ENCODE data around the gene REEP3. TPM values are rescaled to one million over a fixed set of nuclear protein-coding genes. Genes with fewer than 3 reads are reported as not detected.
"Not testable (repeated sequence)": the region's sequence is repeated elsewhere in the genome, so short reads cannot be mapped to it uniquely, and the experiment has no call there.

The REEP3 gene
- total RNA-seq, 6 experiments from 2014 or later: 66.0 to 83.2 (median 75.6) TPM

DNA sequence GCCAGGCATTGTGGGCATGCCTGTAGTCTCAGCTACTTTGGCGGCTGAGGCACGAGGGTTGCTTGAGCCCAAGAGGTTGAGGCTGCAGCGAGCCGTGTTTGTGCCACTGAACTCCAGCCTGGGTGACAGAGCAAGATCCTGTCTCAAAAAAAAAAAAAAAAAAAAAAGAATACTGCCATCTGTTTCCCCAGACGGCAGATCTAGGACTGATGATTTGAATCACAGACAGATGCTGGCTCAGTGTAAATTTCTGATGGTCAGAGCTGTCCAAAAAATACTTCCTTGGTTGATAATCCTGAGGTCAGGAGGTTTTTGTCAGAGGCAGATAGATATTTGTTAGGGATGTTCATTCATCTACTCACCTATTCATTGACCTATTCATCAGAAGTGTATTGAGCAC lies 130.7 kb downstream of the REEP3 start:
- Mint-ChIP-seq H3K27ac (no peak overlapping the region), H3K4me3 (no peak overlapping the region), H3K36me3 (ENCODE audit: low read depth) (no peaks in the 10 kb centered on the region), H3K4me1 (ENCODE audit: low read depth) (no peaks in the 10 kb centered on the region), H3K27me3 (ENCODE audit: insufficient read depth) (no peaks in the 10 kb centered on the region; the same call in 1 of the 2 replicates), H3K9me3 (no peaks in the 10 kb centered on the region)
- TF ChIP-seq, protein P1, sequence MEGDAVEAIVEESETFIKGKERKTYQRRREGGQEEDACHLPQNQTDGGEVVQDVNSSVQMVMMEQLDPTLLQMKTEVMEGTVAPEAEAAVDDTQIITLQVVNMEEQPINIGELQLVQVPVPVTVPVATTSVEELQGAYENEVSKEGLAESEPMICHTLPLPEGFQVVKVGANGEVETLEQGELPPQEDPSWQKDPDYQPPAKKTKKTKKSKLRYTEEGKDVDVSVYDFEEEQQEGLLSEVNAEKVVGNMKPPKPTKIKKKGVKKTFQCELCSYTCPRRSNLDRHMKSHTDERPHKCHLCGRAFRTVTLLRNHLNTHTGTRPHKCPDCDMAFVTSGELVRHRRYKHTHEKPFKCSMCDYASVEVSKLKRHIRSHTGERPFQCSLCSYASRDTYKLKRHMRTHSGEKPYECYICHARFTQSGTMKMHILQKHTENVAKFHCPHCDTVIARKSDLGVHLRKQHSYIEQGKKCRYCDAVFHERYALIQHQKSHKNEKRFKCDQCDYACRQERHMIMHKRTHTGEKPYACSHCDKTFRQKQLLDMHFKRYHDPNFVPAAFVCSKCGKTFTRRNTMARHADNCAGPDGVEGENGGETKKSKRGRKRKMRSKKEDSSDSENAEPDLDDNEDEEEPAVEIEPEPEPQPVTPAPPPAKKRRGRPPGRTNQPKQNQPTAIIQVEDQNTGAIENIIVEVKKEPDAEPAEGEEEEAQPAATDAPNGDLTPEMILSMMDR (IDR thresholded peaks at IDR 0.05): no peak
- DNase-seq: no peak

- no peak overlapping the region for H3K4me3 Mint-ChIP-seq
- H3K36me3 Mint-ChIP-seq (ENCODE audit: low read depth): no peaks in the 10 kb centered on the region
- DNase-seq: no peak
- H3K27ac Mint-ChIP-seq: no peak overlapping the region
- TF ChIP-seq, protein P1 (IDR thresholded peaks at IDR 0.05): no peak
- H3K27me3 Mint-ChIP-seq (ENCODE audit: insufficient read depth): no peaks in the 10 kb centered on the region; the same call in 1 of the 2 replicates
- no peaks in the 10 kb centered on the region for H3K4me1 Mint-ChIP-seq (ENCODE audit: low read depth)
- no peaks in the 10 kb centered on the region for H3K9me3 Mint-ChIP-seq
Measured at GRCh38 chr10:63653747-63654146, 132.5 kb downstream of the REEP3 start.

DNA sequence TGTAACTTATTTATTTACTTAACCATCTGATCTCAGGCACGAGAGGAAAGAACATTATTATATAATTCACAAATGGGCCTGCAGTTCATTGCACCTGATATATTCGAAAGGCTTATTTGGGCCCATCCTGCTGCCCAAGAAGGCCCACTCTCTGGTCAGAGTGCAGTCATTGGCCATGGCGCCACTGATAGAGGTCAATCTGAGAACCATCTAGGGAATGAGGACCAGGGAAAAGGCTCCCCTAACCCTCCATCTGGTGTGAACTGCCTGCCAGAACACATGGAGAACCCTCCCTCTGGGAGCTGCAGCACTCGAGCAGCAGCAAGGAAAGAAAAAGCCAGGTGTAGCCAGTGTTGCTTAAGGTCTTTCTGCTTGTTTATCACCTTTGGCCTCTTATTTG lies 136.6 kb downstream of the REEP3 start:
- TF ChIP-seq, protein P1 (IDR thresholded peaks at IDR 0.05): no peak
- no peak overlapping the region for H3K4me3 Mint-ChIP-seq
- DNase-seq: no peak
- H3K9me3 Mint-ChIP-seq: no peaks in the 10 kb centered on the region
- peaks cover 12% of the 10 kb centered on the region; the same call in 1 of the 2 replicates for H3K4me1 Mint-ChIP-seq (ENCODE audit: low read depth)
- no peaks in the 10 kb centered on the region for H3K36me3 Mint-ChIP-seq (ENCODE audit: low read depth)
- H3K27ac Mint-ChIP-seq: no peak overlapping the region
- peaks cover 3% of the 10 kb centered on the region; the same call in 1 of the 2 replicates for H3K27me3 Mint-ChIP-seq (ENCODE audit: insufficient read depth)

DNA sequence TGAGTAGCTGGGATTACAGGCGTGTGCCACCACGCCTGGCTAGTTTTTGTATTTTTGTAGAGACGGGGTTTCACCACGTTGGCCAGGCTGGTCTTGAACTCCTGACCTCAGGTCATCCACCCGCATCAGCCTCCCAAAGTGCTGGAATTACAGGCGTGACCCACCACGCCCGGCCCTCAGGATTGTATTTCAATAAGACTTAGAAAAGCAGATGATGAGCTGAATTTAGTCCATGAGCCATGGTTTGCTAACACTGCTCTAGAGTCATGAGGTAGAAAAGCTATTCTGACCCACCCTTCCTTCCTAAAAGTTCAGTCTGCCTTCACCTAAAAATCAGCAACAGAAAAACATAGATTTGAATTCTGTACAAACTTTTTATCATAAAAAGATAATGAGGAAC lies 139.7 kb downstream of the REEP3 start:
- H3K27ac Mint-ChIP-seq: not testable (repeated sequence)
- H3K4me1 Mint-ChIP-seq (ENCODE audit: low read depth): peaks cover 17% of the 10 kb centered on the region

DNA sequence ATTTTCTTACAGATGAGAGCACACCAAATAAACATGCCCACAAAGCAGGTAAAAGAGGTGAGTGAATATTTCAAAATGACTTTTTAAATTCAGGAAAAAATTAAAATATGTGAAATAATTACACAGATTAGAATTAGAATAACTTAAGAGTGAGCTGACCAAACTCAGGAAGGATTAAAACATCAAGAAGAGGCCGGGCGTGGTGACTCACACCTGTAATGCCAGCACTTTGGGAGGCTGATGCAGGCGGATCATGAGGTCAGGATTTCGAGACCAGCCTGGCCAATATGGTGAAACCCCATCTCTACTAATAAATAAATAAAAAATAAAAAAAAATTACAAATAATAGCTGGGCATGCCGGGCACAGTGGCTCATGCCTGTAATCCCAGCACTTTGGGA lies 140.1 kb downstream of the REEP3 start:
- H3K27me3 Mint-ChIP-seq (ENCODE audit: insufficient read depth): peaks cover 3% of the 10 kb centered on the region; the same call in 1 of the 2 replicates
- H3K4me3 Mint-ChIP-seq: no peak overlapping the region
- no peak overlapping the region for H3K27ac Mint-ChIP-seq
- no peak for DNase-seq
- H3K9me3 Mint-ChIP-seq: no peaks in the 10 kb centered on the region
- TF ChIP-seq, protein P1 (IDR thresholded peaks at IDR 0.05): no peak
- peaks cover 21% of the 10 kb centered on the region for H3K4me1 Mint-ChIP-seq (ENCODE audit: low read depth)
- H3K36me3 Mint-ChIP-seq (ENCODE audit: low read depth): no peaks in the 10 kb centered on the region

More for the DNA sequence above, 139.7 kb downstream of the REEP3 start:
- H3K9me3 Mint-ChIP-seq; H3K27me3 Mint-ChIP-seq (ENCODE audit: insufficient read depth); DNase-seq; H3K4me3 Mint-ChIP-seq; H3K36me3 Mint-ChIP-seq (ENCODE audit: low read depth): not testable (repeated sequence)

GRCh38 chr10:63664341-63664885 lies 143.2 kb downstream of the REEP3 start:
- Mint-ChIP-seq H3K9me3 (no peaks in the 10 kb centered on the region), H3K4me3 (no peak overlapping the region), H3K4me1 (ENCODE audit: low read depth) (peaks cover 47% of the 10 kb centered on the region), H3K27ac (no peak overlapping the region), H3K36me3 (ENCODE audit: low read depth) (no peaks in the 10 kb centered on the region), H3K27me3 (ENCODE audit: insufficient read depth) (peaks cover 3% of the 10 kb centered on the region; the same call in 1 of the 2 replicates)
- TF ChIP-seq, protein P1 (IDR thresholded peaks at IDR 0.05): no peak
- no peak for DNase-seq

DNA sequence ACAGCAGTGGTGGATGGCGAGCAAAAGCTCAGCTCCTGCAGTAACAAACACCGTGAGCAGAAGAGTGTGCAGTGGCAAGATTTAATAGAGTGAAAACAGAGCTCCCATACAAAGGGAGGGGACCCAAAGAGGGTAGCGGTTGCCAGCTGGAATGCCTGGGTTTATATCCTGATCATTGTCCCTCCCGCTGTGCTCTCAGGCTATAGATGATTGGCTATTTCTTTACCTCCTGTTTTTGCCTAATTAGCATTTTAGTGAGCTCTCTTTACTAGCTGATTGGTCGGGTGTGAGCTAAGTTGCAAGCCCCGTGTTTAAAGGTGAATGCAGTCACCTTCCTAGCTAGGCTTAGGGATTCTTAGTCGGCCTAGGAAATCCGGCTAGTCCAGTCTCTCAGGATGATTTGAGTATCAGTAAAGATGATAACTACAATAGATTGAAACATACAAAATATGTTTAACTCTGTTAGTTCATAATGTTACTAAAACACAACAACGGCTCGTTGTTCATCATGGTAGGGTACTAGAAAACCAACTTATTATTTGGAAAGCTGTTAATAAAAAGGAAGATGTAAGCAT lies 143.9 kb downstream of the REEP3 start:
- peaks cover 47% of the 10 kb centered on the region for H3K4me1 Mint-ChIP-seq (ENCODE audit: low read depth)
- not testable (repeated sequence) for H3K36me3 Mint-ChIP-seq (ENCODE audit: low read depth); H3K27me3 Mint-ChIP-seq (ENCODE audit: insufficient read depth); H3K27ac Mint-ChIP-seq; H3K9me3 Mint-ChIP-seq; H3K4me3 Mint-ChIP-seq; DNase-seq

All from HFFc6 (cell line).